Activated CD8-positive, alpha-beta T cell treated with anti-CD3 and anti-CD28 coated beads for 36 hours (primary cell): ENCODE measurements around the gene SELENOH. TPM values are rescaled to one million over a fixed set of nuclear protein-coding genes. Genes with fewer than 3 reads are reported as not detected.

Source experiments
- ATAC-seq: fragments of 200-7000 bp; cut with Tn5 transposase; one replicate; pipeline ENCODE4 v1.10.0; 2021; ENCODE audit warnings: mild to moderate bottlenecking, moderate library complexity
- CTCF ChIA-PET: fragments of 350-600 bp; sonication (Branson Sonifier 250); formaldehyde crosslinking; loops from one replicate; lab custom pipeline; 2021; ENCODE audit warnings: antibody characterized with exemption; lab: Charles Lee
- POLR2A ChIA-PET: fragments of 350-600 bp; sonication (Branson Sonifier 250); formaldehyde crosslinking; loops from one replicate; lab custom pipeline; 2021; ENCODE audit warnings: antibody characterized with exemption; lab: Charles Lee
- DNase-seq: peaks from one replicate; pipeline ENCODE4 v3.0.0-alpha.2; 2020
- H3K27ac Mint-ChIP-seq: one replicate; pipeline ENCODE4 v1.8.0; 2021; ENCODE audit warnings: mild to moderate bottlenecking, mixed read lengths
- H3K27me3 Mint-ChIP-seq: one replicate; pipeline ENCODE4 v1.8.0; 2021; ENCODE audit warnings: mixed read lengths
- H3K36me3 Mint-ChIP-seq: one replicate; pipeline ENCODE4 v1.8.0; 2021; ENCODE audit warnings: low read depth, mixed read lengths
- H3K4me1 Mint-ChIP-seq: one replicate; pipeline ENCODE4 v1.8.0; 2021; ENCODE audit warnings: low read depth, mixed read lengths
- H3K4me3 Mint-ChIP-seq: one replicate; pipeline ENCODE4 v1.8.0; 2021; ENCODE audit warnings: mild to moderate bottlenecking, moderate library complexity, mixed read lengths
- H3K9me3 Mint-ChIP-seq: one replicate; pipeline ENCODE4 v1.8.0; 2021; ENCODE audit warnings: mixed read lengths
- CTCF ChIP-seq: fragments of 200-600 bp; IDR thresholded peaks from one replicate; pipeline ENCODE4 v1.8.0; 2022; ENCODE audit warnings: antibody characterized with exemption, mild to moderate bottlenecking
- intact Hi-C: fragments of 100-400 bp; cut with micrococcal nuclease; formaldehyde crosslinking; loops from one replicate; pipeline ENCODE4 v1.10.0; 2022
- total RNA-seq, 2 experiments: library from RNA; stranded (reverse); gene quantifications; one replicate each; pipeline ENCODE4 v1.2.3, GENCODE V29; 2021

SELENOH gene
- total RNA-seq, 2 experiments from 2014 or later: 257 to 265 TPM

GRCh38 chr11:57781529-57781943 lies 40.2 kb downstream of the SELENOH start:
- peak; percentile 11 for DNase-seq
- Mint-ChIP-seq H3K27me3 (no peaks in the 10 kb centered on the region), H3K36me3 (no peaks in the 10 kb centered on the region), H3K9me3 (no peaks in the 10 kb centered on the region), H3K4me1 (peaks cover 24% of the 10 kb centered on the region), H3K27ac (no peak overlapping the region), H3K4me3 (no peak overlapping the region)
- CTCF ChIA-PET: interaction anchor here (8.2 kb wide), 1 partner anchor 19 kb away, joined by 43 read pairs; no protein-coding TSS in a partner anchor
- POLR2A ChIA-PET: interaction anchor here (0.9 kb wide), 1 partner anchor 38 kb away, joined by 3 read pairs; no protein-coding TSS in a partner anchor
- ATAC-seq: peak; percentile 45
- intact Hi-C loops: no loop called here
- no peak for TF ChIP-seq CTCF

GRCh38 chr11:57785072-57785471 lies 43.8 kb downstream of the SELENOH start:
- Mint-ChIP-seq H3K4me1 (peaks cover 17% of the 10 kb centered on the region), H3K4me3 (no peak overlapping the region), H3K9me3 (no peaks in the 10 kb centered on the region), H3K36me3 (no peaks in the 10 kb centered on the region), H3K27ac (no peak overlapping the region), H3K27me3 (no peaks in the 10 kb centered on the region)
- TF ChIP-seq CTCF: no peak
- CTCF ChIA-PET: interaction anchor here (1.1 to 1.9 kb wide), 3 partner anchors 16 to 38 kb away, joined by 3 to 11 read pairs (median 3); no protein-coding TSS in a partner anchor
- POLR2A ChIA-PET: interaction anchor here (0.6 kb wide), 1 partner anchor 1903 kb away, joined by 4 read pairs; no protein-coding TSS in a partner anchor
- intact Hi-C loops: no loop called here
- ATAC-seq (no peak), DNase-seq (no peak)

GRCh38 chr11:57786436-57786835 lies 45.1 kb downstream of the SELENOH start:
- H3K36me3 Mint-ChIP-seq: no peaks in the 10 kb centered on the region
- H3K4me3 Mint-ChIP-seq: no peak overlapping the region
- CTCF ChIA-PET: interaction anchor here (1.3 kb wide), 1 partner anchor 14 kb away, joined by 6 read pairs; no protein-coding TSS in a partner anchor
- DNase-seq (no peak), ATAC-seq (no peak)
- no peaks in the 10 kb centered on the region for H3K9me3 Mint-ChIP-seq
- H3K4me1 Mint-ChIP-seq: peaks cover 19% of the 10 kb centered on the region
- TF ChIP-seq CTCF: no peak
- no peak overlapping the region for H3K27ac Mint-ChIP-seq
- POLR2A ChIA-PET: no interaction called here
- H3K27me3 Mint-ChIP-seq: no peaks in the 10 kb centered on the region
- intact Hi-C loops: no loop called here

- Mint-ChIP-seq H3K36me3 (peaks cover 1% of the 10 kb centered on the region), H3K4me3 (no peak overlapping the region), H3K27me3 (no peaks in the 10 kb centered on the region), H3K27ac (no peak overlapping the region), H3K4me1 (peaks cover 19% of the 10 kb centered on the region), H3K9me3 (no peaks in the 10 kb centered on the region)
- intact Hi-C loops: no loop called here
- CTCF ChIA-PET: interaction anchor here (1.3 kb wide), 1 partner anchor 14 kb away, joined by 6 read pairs; no protein-coding TSS in a partner anchor
- DNase-seq: no peak
- POLR2A ChIA-PET: no interaction called here
- ATAC-seq: no peak
- no peak for TF ChIP-seq CTCF
Measured at GRCh38 chr11:57787006-57787604, 45.8 kb downstream of the SELENOH start.
